Islet of Langerhans (tissue), 1 donor: ENCODE measurements around the gene PLGLB1.
"Not testable (repeated sequence)": the region's sequence is repeated elsewhere in the genome, so short reads cannot be mapped to it uniquely, and the experiment has no call there.

Experiments used
- FAIRE-seq: peaks from one replicate; lab custom pipeline; 2011; peaks lifted over from hg19 to GRCh38; lab: Jason Lieb, UNC

The PLGLB1 gene

GRCh38 chr2:87021744-87022143 is at the start of gene PLGLB1:
TSS of gene PLGLB1 (minus strand) at chr2:87021844. CDS start at chr2:87021783, 61 bp downstream.
- not testable (repeated sequence) for FAIRE-seq

- not testable (repeated sequence) for FAIRE-seq
Observed at GRCh38 chr2:87064305-87064704, 42.7 kb upstream of the PLGLB1 start.

GRCh38 chr2:87063431-87063830 is 41.8 kb upstream of the PLGLB1 start:
- FAIRE-seq = not testable (repeated sequence)

- not testable (repeated sequence) for FAIRE-seq
Observed at GRCh38 chr2:87061519-87061918, 39.9 kb upstream of the PLGLB1 start.

GRCh38 chr2:87057606-87058005 is 36.0 kb upstream of the PLGLB1 start:
- not testable (repeated sequence) for FAIRE-seq

GRCh38 chr2:87056843-87057242 is 35.2 kb upstream of the PLGLB1 start:
- not testable (repeated sequence) for FAIRE-seq

- FAIRE-seq = not testable (repeated sequence)
Observed at GRCh38 chr2:87056435-87056834, 34.8 kb upstream of the PLGLB1 start.

GRCh38 chr2:87054375-87054774 is 32.7 kb upstream of the PLGLB1 start:
- not testable (repeated sequence) for FAIRE-seq

GRCh38 chr2:87041321-87041978 is 19.8 kb upstream of the PLGLB1 start:
- not testable (repeated sequence) for FAIRE-seq

- FAIRE-seq = not testable (repeated sequence)
Observed at GRCh38 chr2:87028607-87029006, 7.0 kb upstream of the PLGLB1 start.

- not testable (repeated sequence) for FAIRE-seq
Observed at GRCh38 chr2:87026816-87027215, 5.2 kb upstream of the PLGLB1 start.

GRCh38 chr2:87025927-87026326 is 4.3 kb upstream of the PLGLB1 start:
- not testable (repeated sequence) for FAIRE-seq

GRCh38 chr2:87023988-87024615 is 2.5 kb upstream of the PLGLB1 start:
- not testable (repeated sequence) for FAIRE-seq

GRCh38 chr2:87021043-87021442 is 601 bp downstream of the PLGLB1 start:
- not testable (repeated sequence) for FAIRE-seq

- not testable (repeated sequence) for FAIRE-seq
Observed at GRCh38 chr2:87019053-87019452, 2.6 kb downstream of the PLGLB1 start.

- not testable (repeated sequence) for FAIRE-seq
Observed at GRCh38 chr2:87014489-87015169, 7.0 kb downstream of the PLGLB1 start.

- not testable (repeated sequence) for FAIRE-seq
Observed at GRCh38 chr2:87004398-87004797, 17.2 kb downstream of the PLGLB1 start.
